GM08714 (cell line): ENCODE data around the gene RUNX1.

Source experiments
- H3K4me3 ChIP-seq: fragments of 200-500 bp; sonication (Bioruptor generic); 2 replicates; pipeline ENCODE4 v1.5.1; 2014; ENCODE audit warnings: mild to moderate bottlenecking, low read length, inconsistent platforms
- ZNF274 ChIP-seq: IDR thresholded peaks from 2 replicates; pipeline ENCODE4 v1.6.1; 2012; ENCODE audit warnings: mild to moderate bottlenecking, low read depth, low read length

Gene RUNX1

GRCh38 chr21:34927992-34928391, 121.1 kb downstream of the RUNX1 start:
- H3K4me3 ChIP-seq, result no peak overlapping the region
- no peak for TF ChIP-seq ZNF274

GRCh38 chr21:34926803-34927467, 122.2 kb downstream of the RUNX1 start:
- H3K4me3 ChIP-seq, result no peak overlapping the region
- no peak for TF ChIP-seq ZNF274

- no peak for TF ChIP-seq ZNF274
These were observed 123.5 kb downstream of the RUNX1 start for GRCh38 chr21:34925597-34925996.

GRCh38 chr21:34924771-34925419, 124.2 kb downstream of the RUNX1 start:
- TF ChIP-seq ZNF274, result no peak
- no peak overlapping the region for H3K4me3 ChIP-seq

More at GRCh38 chr21:34925597-34925996, 123.5 kb downstream of the RUNX1 start:
- H3K4me3 ChIP-seq, result no peak overlapping the region

GRCh38 chr21:34924194-34924593, 124.9 kb downstream of the RUNX1 start:
- no peak overlapping the region for H3K4me3 ChIP-seq
- TF ChIP-seq ZNF274, result no peak

GRCh38 chr21:34923626-34924025, 125.5 kb downstream of the RUNX1 start:
- no peak for TF ChIP-seq ZNF274
- H3K4me3 ChIP-seq, result no peak overlapping the region

GRCh38 chr21:34923202-34923601, 125.9 kb downstream of the RUNX1 start:
- TF ChIP-seq ZNF274, result no peak
- no peak overlapping the region for H3K4me3 ChIP-seq

GRCh38 chr21:34922479-34922878, 126.6 kb downstream of the RUNX1 start:
- no peak overlapping the region for H3K4me3 ChIP-seq
- TF ChIP-seq ZNF274, result no peak

GRCh38 chr21:34921151-34921550, 128.0 kb downstream of the RUNX1 start:
- no peak overlapping the region for H3K4me3 ChIP-seq
- no peak for TF ChIP-seq ZNF274

- no peak for TF ChIP-seq ZNF274
- no peak overlapping the region for H3K4me3 ChIP-seq
These were observed 129.7 kb downstream of the RUNX1 start for GRCh38 chr21:34919406-34919805.

GRCh38 chr21:34916446-34916845, 132.7 kb downstream of the RUNX1 start:
- TF ChIP-seq ZNF274, result no peak
- no peak overlapping the region for H3K4me3 ChIP-seq

- TF ChIP-seq ZNF274, result no peak
- H3K4me3 ChIP-seq, result no peak overlapping the region
These were observed 133.7 kb downstream of the RUNX1 start for GRCh38 chr21:34915364-34915841.

GRCh38 chr21:34914239-34914638, 134.9 kb downstream of the RUNX1 start:
- H3K4me3 ChIP-seq, result no peak overlapping the region
- no peak for TF ChIP-seq ZNF274

GRCh38 chr21:34913811-34914210, 135.3 kb downstream of the RUNX1 start:
- no peak for TF ChIP-seq ZNF274
- no peak overlapping the region for H3K4me3 ChIP-seq
